Trophoblast cell (in vitro differentiated cells and primary cell): Measurements from ENCODE around the gene ACAP3.

ENCODE experiments used
- DNase-seq, 2 donors: peaks; one replicate each; pipeline ENCODE4 v3.0.0-alpha.2; 2016
- H2AFZ ChIP-seq: 2 replicates; pipeline ENCODE4 v1.6.1; 2013; ENCODE audit warnings: low read length, moderate library complexity, mild to moderate bottlenecking; ENCODE audit not compliant: insufficient read depth, poor library complexity
- H2AK5ac ChIP-seq: 2 replicates; pipeline ENCODE4 v1.6.1; 2013; ENCODE audit warnings: mild to moderate bottlenecking, low read length
- H2BK120ac ChIP-seq: 2 replicates; pipeline ENCODE4 v1.6.1; 2013; ENCODE audit warnings: low read length, mild to moderate bottlenecking, moderate library complexity; ENCODE audit not compliant: insufficient read depth, poor library complexity
- H2BK12ac ChIP-seq: 2 replicates; pipeline ENCODE4 v1.6.1; 2013; ENCODE audit warnings: mild to moderate bottlenecking, low read length, moderate library complexity
- H2BK5ac ChIP-seq: 2 replicates; pipeline ENCODE4 v1.6.1; 2013; ENCODE audit warnings: low read length, low read depth, moderate library complexity, mild to moderate bottlenecking; ENCODE audit not compliant: poor library complexity
- H3K14ac ChIP-seq: 2 replicates; pipeline ENCODE4 v1.6.1; 2013; ENCODE audit warnings: mild to moderate bottlenecking, low read length
- H3K18ac ChIP-seq: 2 replicates; pipeline ENCODE4 v1.6.1; 2013; ENCODE audit warnings: mild to moderate bottlenecking, low read length
- H3K23ac ChIP-seq: 2 replicates; pipeline ENCODE4 v1.6.1; 2013; ENCODE audit warnings: low read length
- H3K27ac ChIP-seq: 2 replicates; pipeline ENCODE4 v1.5.1; 2013; ENCODE audit warnings: low read depth, mild to moderate bottlenecking, inconsistent platforms, low read length, moderate library complexity
- H3K27me3 ChIP-seq: 2 replicates; pipeline ENCODE4 v1.6.1; 2013; ENCODE audit warnings: inconsistent platforms, mild to moderate bottlenecking, low read length, moderate library complexity; ENCODE audit not compliant: insufficient read depth
- H3K36me3 ChIP-seq, 2 experiments: 1 replicate in 1 of 2; 2 replicates in 1 of 2; pipeline ENCODE4 v1.6.1; 2013; ENCODE audit warnings: low read length in 2 of 2, mild to moderate bottlenecking in 2 of 2, moderate library complexity in 1 of 2; ENCODE audit not compliant: insufficient read depth in 2 of 2, control insufficient read depth in 1 of 2
- H3K4ac ChIP-seq: 2 replicates; pipeline ENCODE4 v1.6.1; 2013; ENCODE audit warnings: low read depth, mild to moderate bottlenecking, low read length, moderate library complexity
- H3K4me1 ChIP-seq, 2 experiments: 1 replicate in 1 of 2; 2 replicates in 1 of 2; pipeline ENCODE4 v1.6.1; 2013; ENCODE audit warnings: low read length in 2 of 2, mild to moderate bottlenecking in 2 of 2, moderate library complexity in 1 of 2; ENCODE audit not compliant: insufficient read depth in 2 of 2, control insufficient read depth in 1 of 2
- H3K4me2 ChIP-seq: 2 replicates; pipeline ENCODE4 v1.6.1; 2013; ENCODE audit warnings: inconsistent platforms, mild to moderate bottlenecking, low read length, moderate library complexity
- H3K4me3 ChIP-seq: 2 replicates; pipeline ENCODE4 v1.5.1; 2013; ENCODE audit warnings: mild to moderate bottlenecking, low read depth, low read length, inconsistent platforms
- H3K79me1 ChIP-seq: one replicate; pipeline ENCODE4 v1.6.1; 2013; ENCODE audit warnings: low read length
- H3K79me2 ChIP-seq: 2 replicates; pipeline ENCODE4 v1.6.1; 2013; ENCODE audit warnings: low read length, mild to moderate bottlenecking; ENCODE audit not compliant: control insufficient read depth, insufficient read depth, poor library complexity
- H3K9ac ChIP-seq: 2 replicates; pipeline ENCODE4 v1.6.1; 2013; ENCODE audit warnings: mild to moderate bottlenecking, low read length
- H3K9me3 ChIP-seq: 2 replicates; pipeline ENCODE4 v1.6.1; 2013; ENCODE audit warnings: low read depth, mild to moderate bottlenecking, control low read depth, inconsistent platforms, low read length; ENCODE audit not compliant: insufficient read depth
- H4K12ac ChIP-seq: 2 replicates; pipeline ENCODE4 v1.6.1; 2013; ENCODE audit warnings: low read depth, mild to moderate bottlenecking, low read length, moderate library complexity
- H4K8ac ChIP-seq: 2 replicates; pipeline ENCODE4 v1.6.1; 2013; ENCODE audit warnings: low read depth, mild to moderate bottlenecking, low read length, moderate library complexity
- H4K91ac ChIP-seq: one replicate; pipeline ENCODE4 v1.6.1; 2013; ENCODE audit warnings: low read depth, mild to moderate bottlenecking, low read length, moderate library complexity
- WGBS: extraction: QIAGEN DNeasy Blood & Tissue Kit; methylation state at CpG from one replicate; pipeline ENCODE4 v1.1.7; 2013; ENCODE audit warnings: missing lambda C conversion rate; ENCODE audit not compliant: insufficient read length, insufficient coverage; ENCODE audit errors: extremely low coverage; 5-methylcytosine and 5-hydroxymethylcytosine counted together

Gene ACAP3

DNA sequence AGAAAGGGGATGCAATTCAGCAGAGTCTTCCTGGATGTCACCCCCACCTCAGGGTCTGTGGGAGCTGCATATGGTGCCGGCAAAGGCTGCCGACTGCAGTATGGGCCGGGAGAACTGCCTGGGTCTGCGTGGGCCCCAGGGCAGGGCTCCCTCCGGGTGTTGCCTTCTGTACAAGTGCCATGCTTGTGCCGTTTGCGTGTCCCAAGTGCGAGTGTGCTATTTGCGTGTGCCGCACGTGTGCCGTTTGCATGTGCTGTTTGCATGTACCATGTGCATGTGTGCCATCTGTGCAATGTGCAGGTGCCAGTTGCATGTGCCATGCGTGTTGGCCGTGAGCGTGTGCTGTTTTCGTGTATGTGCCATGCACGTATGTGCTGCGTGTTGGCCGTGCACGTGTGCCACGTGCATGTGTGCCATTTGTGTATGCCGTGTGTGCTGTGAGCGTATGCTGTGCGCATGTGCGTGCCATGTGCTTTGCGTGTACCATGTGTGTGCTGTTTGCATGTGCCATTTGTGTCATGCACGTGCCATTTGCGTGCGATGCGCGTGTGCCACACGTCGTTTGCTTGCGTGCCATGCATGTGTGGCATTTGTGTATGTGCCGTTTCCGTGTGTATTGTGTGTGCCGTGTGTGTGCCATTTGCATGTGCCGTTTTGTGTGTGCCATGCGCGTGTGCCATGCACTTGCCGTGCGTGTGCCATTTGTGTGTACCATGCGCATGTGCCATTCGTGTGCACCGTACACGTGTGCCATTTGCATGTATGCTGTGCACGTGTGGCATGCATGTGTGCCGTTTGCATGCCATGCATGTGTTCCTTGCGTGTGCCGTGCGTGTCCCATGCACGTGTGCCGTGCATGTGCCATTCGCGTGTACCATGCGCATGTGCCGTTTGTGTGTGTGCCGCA lies 21.8 kb upstream of the ACAP3 start:
- no peak overlapping the region for H3K27ac ChIP-seq

GRCh38 chr1:1328254-1328653 lies 20.5 kb upstream of the ACAP3 start:
- no peak overlapping the region for H3K4me2 ChIP-seq
- H3K79me1 ChIP-seq, result peaks cover 9% of the 10 kb centered on the region
- DNase-seq, result no peak
- no peak overlapping the region for H2BK5ac ChIP-seq
- H2BK120ac ChIP-seq, result no peak overlapping the region
- H3K27me3 ChIP-seq, result no peaks in the 10 kb centered on the region
- H2AFZ ChIP-seq, result no peak overlapping the region
- no peak overlapping the region for H3K4ac ChIP-seq
- no peak overlapping the region for H3K9ac ChIP-seq
- H3K18ac ChIP-seq, result no peak overlapping the region
- peaks cover 16% of the 10 kb centered on the region for H3K9me3 ChIP-seq
- peaks cover 16 to 18% of the 10 kb centered on the region in 2 experiments for H3K36me3 ChIP-seq
- WGBS, result no CpG with 5 or more reads among the region's 15 CpGs
- H3K23ac ChIP-seq, result no peak overlapping the region
- H3K79me2 ChIP-seq, result peaks cover 17% of the 10 kb centered on the region
- no peak overlapping the region for H4K91ac ChIP-seq
- H3K14ac ChIP-seq, result no peak overlapping the region
- H3K27ac ChIP-seq, result no peak overlapping the region
- H4K8ac ChIP-seq, result no peak overlapping the region
- peaks cover 12% of the 10 kb centered on the region in 2 experiments for H3K4me1 ChIP-seq
- H3K4me3 ChIP-seq, result no peak overlapping the region
- no peak overlapping the region for H4K12ac ChIP-seq
- H2BK12ac ChIP-seq, result no peak overlapping the region
- H2AK5ac ChIP-seq, result no peak overlapping the region

More for the DNA sequence above, 21.8 kb upstream of the ACAP3 start:
- Histone ChIP-seq H2BK120ac (no peak overlapping the region), H3K9ac (no peak overlapping the region), H2AFZ (no peak overlapping the region), H3K79me2 (peaks cover 9% of the 10 kb centered on the region), H3K4me1 (peaks cover 9 to 10% of the 10 kb centered on the region in 2 experiments), H4K91ac (no peak overlapping the region), H3K14ac (no peak overlapping the region), H4K12ac (no peak overlapping the region), H3K79me1 (peaks cover 6% of the 10 kb centered on the region), H3K27me3 (no peaks in the 10 kb centered on the region), H3K23ac (peak overlapping the region; percentile 50), H2BK12ac (no peak overlapping the region), H3K4ac (no peak overlapping the region), H2BK5ac (no peak overlapping the region), H2AK5ac (no peak overlapping the region), H4K8ac (no peak overlapping the region), H3K36me3 (peaks cover 18 to 19% of the 10 kb centered on the region in 2 experiments), H3K4me3 (peak overlapping the region; percentile 34), H3K9me3 (peaks cover 16% of the 10 kb centered on the region), H3K18ac (no peak overlapping the region), H3K4me2 (no peak overlapping the region)
- WGBS, result no CpG with 5 or more reads among the region's 58 CpGs
- no peak for DNase-seq

GRCh38 chr1:1327291-1327690 lies 19.6 kb upstream of the ACAP3 start:
- Histone ChIP-seq H3K9ac (no peak overlapping the region), H3K9me3 (peaks cover 13% of the 10 kb centered on the region), H3K18ac (no peak overlapping the region), H4K91ac (no peak overlapping the region), H2AFZ (no peak overlapping the region), H4K8ac (no peak overlapping the region), H3K4ac (no peak overlapping the region), H4K12ac (no peak overlapping the region), H3K79me1 (peaks cover 9% of the 10 kb centered on the region), H2BK5ac (no peak overlapping the region), H3K27ac (no peak overlapping the region), H3K4me2 (no peak overlapping the region), H2AK5ac (no peak overlapping the region), H3K27me3 (no peaks in the 10 kb centered on the region), H2BK120ac (no peak overlapping the region), H3K4me1 (peaks cover 12% of the 10 kb centered on the region in 2 experiments), H3K79me2 (peaks cover 23% of the 10 kb centered on the region), H3K36me3 (peaks cover 20% of the 10 kb centered on the region in 2 experiments), H2BK12ac (no peak overlapping the region), H3K23ac (no peak overlapping the region), H3K14ac (no peak overlapping the region), H3K4me3 (no peak overlapping the region)
- no peak for DNase-seq
- no CpG with 5 or more reads among the region's 40 CpGs for WGBS

GRCh38 chr1:1326075-1326605 lies 18.4 kb upstream of the ACAP3 start:
- DNase-seq, result no peak
- Histone ChIP-seq H2BK5ac (no peak overlapping the region), H3K79me2 (peaks cover 26% of the 10 kb centered on the region), H3K23ac (no peak overlapping the region), H3K9ac (no peak overlapping the region), H3K27ac (no peak overlapping the region), H4K8ac (no peak overlapping the region), H3K4me1 (peaks cover 12% of the 10 kb centered on the region in 2 experiments), H3K36me3 (peaks cover 23 to 24% of the 10 kb centered on the region in 2 experiments), H3K27me3 (no peaks in the 10 kb centered on the region), H2AFZ (no peak overlapping the region), H3K4ac (no peak overlapping the region), H3K4me2 (no peak overlapping the region), H3K4me3 (no peak overlapping the region), H3K9me3 (peaks cover 12% of the 10 kb centered on the region), H2BK12ac (no peak overlapping the region), H3K18ac (peak overlapping the region; percentile 25), H4K12ac (no peak overlapping the region), H3K79me1 (peaks cover 9% of the 10 kb centered on the region), H2BK120ac (no peak overlapping the region), H2AK5ac (no peak overlapping the region), H3K14ac (no peak overlapping the region), H4K91ac (no peak overlapping the region)
- whole genome bisulfite sequencing, result no CpG with 5 or more reads among the region's 8 CpGs
